HepG2 (cell line): ENCODE results near the gene PTGES3. TPM values are rescaled to one million over a fixed set of nuclear protein-coding genes. Genes with fewer than 3 reads are reported as not detected.

Experiments
- EEA1 ChIP-seq: sonication (generic); formaldehyde crosslinking; IDR thresholded peaks from 2 replicates; pipeline ENCODE4 v1.5.1; 2020; ENCODE audit warnings: mild to moderate bottlenecking, missing genetic modification reagents, borderline replicate concordance
- JUNB ChIP-seq: sonication (generic); formaldehyde crosslinking; IDR thresholded peaks from 2 replicates; pipeline ENCODE4 v1.8.0; 2022; ENCODE audit warnings: missing genetic modification reagents, mild to moderate bottlenecking, borderline replicate concordance
- JUND ChIP-seq: sonication (generic); formaldehyde crosslinking; IDR thresholded peaks from 2 replicates; pipeline ENCODE4 v1.8.0; 2022; ENCODE audit warnings: mild to moderate bottlenecking, missing genetic modification reagents
- RCOR2 ChIP-seq: IDR thresholded peaks from 2 replicates; pipeline ENCODE4 v1.6.1; 2016; ENCODE audit warnings: missing biosample characterization, missing genetic modification reagents
- SRSF1 ChIP-seq: fragments of 200-400 bp; formaldehyde crosslinking; optimal IDR thresholded peaks from 2 replicates; pipeline ENCODE3; 2017; ENCODE audit warnings: mild to moderate bottlenecking, low read depth, low read length, moderate library complexity
- SUZ12 ChIP-seq: fragments of 150-350 bp; IDR thresholded peaks from 2 replicates; pipeline ENCODE4 v1.6.1; 2014; ENCODE audit warnings: low read depth, low read length
- TCF7L2 ChIP-seq: IDR thresholded peaks from 2 replicates; pipeline ENCODE4 v1.6.1; 2011; ENCODE audit warnings: mild to moderate bottlenecking, low read depth, low read length, moderate library complexity
- ZNF160 ChIP-seq: sonication (generic); formaldehyde crosslinking; IDR thresholded peaks from 2 replicates; pipeline ENCODE4 v1.8.0; 2022; ENCODE audit warnings: mild to moderate bottlenecking, inconsistent platforms, missing genetic modification reagents
- ZNF350 ChIP-seq: sonication (generic); formaldehyde crosslinking; IDR thresholded peaks from 2 replicates; pipeline ENCODE4 v1.4.0; 2020; ENCODE audit warnings: mild to moderate bottlenecking, low read depth, missing genetic modification reagents, borderline replicate concordance
- ZNF367 ChIP-seq: sonication (generic); formaldehyde crosslinking; IDR thresholded peaks from 2 replicates; pipeline ENCODE4 v1.4.0; 2020; ENCODE audit warnings: missing genetic modification reagents, borderline replicate concordance
- ZNF431 ChIP-seq: sonication (generic); formaldehyde crosslinking; IDR thresholded peaks from 2 replicates; pipeline ENCODE4 v1.9.0; 2022; ENCODE audit warnings: missing genetic modification reagents, low read depth, mild to moderate bottlenecking, borderline replicate concordance
- polyA plus RNA-seq, 8 experiments: library from polyadenylated mRNA; depleted of rRNA in 3 of 8; stranded (reverse) in 7 of 8; unstranded in 1 of 8; fragments of >200 nt; fragmentation: Illumina TruSeq in 4 of 8; extraction: Trizol in 4 of 8; gene quantifications; 2 replicates each; pipeline versions ENCODE4 v1.2.1 to v1.2.3, GENCODE V29; 2011 to 2016; ENCODE audit warnings: low read depth in 4 of 8, missing spikeins in 1 of 8, mixed read lengths in 1 of 8; ENCODE audit not compliant: insufficient read depth in 1 of 8
- total RNA-seq, 5 experiments: library from RNA; depleted of rRNA; stranded (reverse); fragments of >200 nt; fragmentation: Illumina TruSeq; extraction: Trizol; gene quantifications; 2 replicates each; pipeline ENCODE4 v1.2.3, GENCODE V29; 2016; ENCODE audit warnings: low read depth in 1 of 5
- TF ChIP-seq, protein P1 (sequence below), 2 experiments: sonication (generic) in 1 of 2; formaldehyde crosslinking in 1 of 2; IDR thresholded peaks; 2 replicates each; pipeline versions ENCODE4 v1.6.1 to v1.9.0; 2014 to 2022; ENCODE audit warnings: antibody characterized with exemption in 1 of 2, borderline replicate concordance in 1 of 2, inconsistent platforms in 1 of 2, low read depth in 1 of 2, missing genetic modification reagents in 1 of 2
- TF ChIP-seq, protein P2 (sequence below): sonication (generic); formaldehyde crosslinking; IDR thresholded peaks from 2 replicates; pipeline ENCODE4 v1.5.1; 2020; ENCODE audit warnings: missing genetic modification reagents, mild to moderate bottlenecking, borderline replicate concordance
- TF ChIP-seq, protein P3 (sequence below): sonication (generic); formaldehyde crosslinking; IDR thresholded peaks from 2 replicates; pipeline ENCODE4 v1.4.0; 2020; ENCODE audit warnings: missing genetic modification reagents
- TF ChIP-seq, protein P4 (sequence below): sonication (generic); formaldehyde crosslinking; IDR thresholded peaks from 2 replicates; pipeline ENCODE4 v1.4.0; 2020; ENCODE audit warnings: mild to moderate bottlenecking, low read depth, missing genetic modification reagents
- TF ChIP-seq, protein P5 (sequence below): sonication (generic); formaldehyde crosslinking; IDR thresholded peaks from 2 replicates; pipeline ENCODE4 v1.4.0; 2020; ENCODE audit warnings: missing genetic modification reagents; ENCODE audit errors: not compliant biosample characterization

PTGES3 gene
- total and polyA plus RNA-seq, 2 of the 13 experiments (the other 11 are each of a cell fraction or from before 2014, with no cell fraction given), result 54.4 to 159 TPM

DNA sequence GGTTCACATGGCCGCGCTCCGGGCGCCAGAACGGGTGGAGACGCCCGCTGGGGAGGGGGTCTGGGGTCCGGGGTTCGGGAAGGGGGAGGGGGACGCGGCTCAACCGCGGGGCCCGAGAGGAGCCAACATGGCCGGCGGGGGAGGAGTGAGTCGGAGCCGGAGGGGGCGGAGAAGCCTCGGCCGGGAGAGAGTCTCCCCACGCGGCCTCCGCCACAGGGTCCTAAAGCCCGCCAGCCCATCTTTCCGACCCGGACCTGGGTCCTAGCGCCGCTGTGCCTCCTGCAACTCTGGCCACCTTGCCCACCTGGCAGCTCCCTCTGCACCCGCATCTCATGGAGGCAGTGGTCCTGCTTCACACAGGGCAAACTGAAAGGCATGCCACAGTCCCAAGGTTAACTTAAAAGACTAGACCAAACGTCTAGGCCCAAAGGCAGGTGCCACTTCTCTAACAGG is 57.9 kb downstream of the PTGES3 start, which contains the start of gene BAZ2A (continued):
- TF ChIP-seq, protein P1, sequence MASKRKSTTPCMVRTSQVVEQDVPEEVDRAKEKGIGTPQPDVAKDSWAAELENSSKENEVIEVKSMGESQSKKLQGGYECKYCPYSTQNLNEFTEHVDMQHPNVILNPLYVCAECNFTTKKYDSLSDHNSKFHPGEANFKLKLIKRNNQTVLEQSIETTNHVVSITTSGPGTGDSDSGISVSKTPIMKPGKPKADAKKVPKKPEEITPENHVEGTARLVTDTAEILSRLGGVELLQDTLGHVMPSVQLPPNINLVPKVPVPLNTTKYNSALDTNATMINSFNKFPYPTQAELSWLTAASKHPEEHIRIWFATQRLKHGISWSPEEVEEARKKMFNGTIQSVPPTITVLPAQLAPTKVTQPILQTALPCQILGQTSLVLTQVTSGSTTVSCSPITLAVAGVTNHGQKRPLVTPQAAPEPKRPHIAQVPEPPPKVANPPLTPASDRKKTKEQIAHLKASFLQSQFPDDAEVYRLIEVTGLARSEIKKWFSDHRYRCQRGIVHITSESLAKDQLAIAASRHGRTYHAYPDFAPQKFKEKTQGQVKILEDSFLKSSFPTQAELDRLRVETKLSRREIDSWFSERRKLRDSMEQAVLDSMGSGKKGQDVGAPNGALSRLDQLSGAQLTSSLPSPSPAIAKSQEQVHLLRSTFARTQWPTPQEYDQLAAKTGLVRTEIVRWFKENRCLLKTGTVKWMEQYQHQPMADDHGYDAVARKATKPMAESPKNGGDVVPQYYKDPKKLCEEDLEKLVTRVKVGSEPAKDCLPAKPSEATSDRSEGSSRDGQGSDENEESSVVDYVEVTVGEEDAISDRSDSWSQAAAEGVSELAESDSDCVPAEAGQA (IDR thresholded peaks at IDR 0.05; ENCODE audit: low read depth), result peak; percentile 71; the same call in 1 of the 2 replicates
- TF ChIP-seq, protein P1 (CRISPR knock-in tag; IDR thresholded peaks at IDR 0.05; ENCODE audit: borderline replicate concordance), result no peak
- peak; percentile 65; the same call in 1 of the 2 replicates for TF ChIP-seq ZNF350
- no peak for TF ChIP-seq JUNB (CRISPR knock-in tag)
- no peak for TF ChIP-seq EEA1
- no peak; the same call in 1 of the 2 replicates for TF ChIP-seq ZNF431
- TF ChIP-seq ZNF367, result no peak
- TF ChIP-seq, protein P2, sequence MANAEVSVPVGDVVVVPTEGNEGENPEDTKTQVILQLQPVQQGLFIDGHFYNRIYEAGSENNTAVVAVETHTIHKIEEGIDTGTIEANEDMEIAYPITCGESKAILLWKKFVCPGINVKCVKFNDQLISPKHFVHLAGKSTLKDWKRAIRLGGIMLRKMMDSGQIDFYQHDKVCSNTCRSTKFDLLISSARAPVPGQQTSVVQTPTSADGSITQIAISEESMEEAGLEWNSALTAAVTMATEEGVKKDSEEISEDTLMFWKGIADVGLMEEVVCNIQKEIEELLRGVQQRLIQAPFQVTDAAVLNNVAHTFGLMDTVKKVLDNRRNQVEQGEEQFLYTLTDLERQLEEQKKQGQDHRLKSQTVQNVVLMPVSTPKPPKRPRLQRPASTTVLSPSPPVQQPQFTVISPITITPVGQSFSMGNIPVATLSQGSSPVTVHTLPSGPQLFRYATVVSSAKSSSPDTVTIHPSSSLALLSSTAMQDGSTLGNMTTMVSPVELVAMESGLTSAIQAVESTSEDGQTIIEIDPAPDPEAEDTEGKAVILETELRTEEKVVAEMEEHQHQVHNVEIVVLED, result peak; percentile 49; the same call in 1 of the 2 replicates
- TF ChIP-seq SRSF1, result no peak
- TF ChIP-seq, protein P3, sequence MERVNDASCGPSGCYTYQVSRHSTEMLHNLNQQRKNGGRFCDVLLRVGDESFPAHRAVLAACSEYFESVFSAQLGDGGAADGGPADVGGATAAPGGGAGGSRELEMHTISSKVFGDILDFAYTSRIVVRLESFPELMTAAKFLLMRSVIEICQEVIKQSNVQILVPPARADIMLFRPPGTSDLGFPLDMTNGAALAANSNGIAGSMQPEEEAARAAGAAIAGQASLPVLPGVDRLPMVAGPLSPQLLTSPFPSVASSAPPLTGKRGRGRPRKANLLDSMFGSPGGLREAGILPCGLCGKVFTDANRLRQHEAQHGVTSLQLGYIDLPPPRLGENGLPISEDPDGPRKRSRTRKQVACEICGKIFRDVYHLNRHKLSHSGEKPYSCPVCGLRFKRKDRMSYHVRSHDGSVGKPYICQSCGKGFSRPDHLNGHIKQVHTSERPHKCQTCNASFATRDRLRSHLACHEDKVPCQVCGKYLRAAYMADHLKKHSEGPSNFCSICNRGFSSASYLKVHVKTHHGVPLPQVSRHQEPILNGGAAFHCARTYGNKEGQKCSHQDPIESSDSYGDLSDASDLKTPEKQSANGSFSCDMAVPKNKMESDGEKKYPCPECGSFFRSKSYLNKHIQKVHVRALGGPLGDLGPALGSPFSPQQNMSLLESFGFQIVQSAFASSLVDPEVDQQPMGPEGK (CRISPR knock-in tag), result peak; percentile 79
- TF ChIP-seq ZNF160 (CRISPR knock-in tag), result no peak
- no peak for TF ChIP-seq SUZ12
- TF ChIP-seq JUND (CRISPR knock-in tag), result no peak
- TF ChIP-seq TCF7L2, result no peak
- TF ChIP-seq, protein P4, sequence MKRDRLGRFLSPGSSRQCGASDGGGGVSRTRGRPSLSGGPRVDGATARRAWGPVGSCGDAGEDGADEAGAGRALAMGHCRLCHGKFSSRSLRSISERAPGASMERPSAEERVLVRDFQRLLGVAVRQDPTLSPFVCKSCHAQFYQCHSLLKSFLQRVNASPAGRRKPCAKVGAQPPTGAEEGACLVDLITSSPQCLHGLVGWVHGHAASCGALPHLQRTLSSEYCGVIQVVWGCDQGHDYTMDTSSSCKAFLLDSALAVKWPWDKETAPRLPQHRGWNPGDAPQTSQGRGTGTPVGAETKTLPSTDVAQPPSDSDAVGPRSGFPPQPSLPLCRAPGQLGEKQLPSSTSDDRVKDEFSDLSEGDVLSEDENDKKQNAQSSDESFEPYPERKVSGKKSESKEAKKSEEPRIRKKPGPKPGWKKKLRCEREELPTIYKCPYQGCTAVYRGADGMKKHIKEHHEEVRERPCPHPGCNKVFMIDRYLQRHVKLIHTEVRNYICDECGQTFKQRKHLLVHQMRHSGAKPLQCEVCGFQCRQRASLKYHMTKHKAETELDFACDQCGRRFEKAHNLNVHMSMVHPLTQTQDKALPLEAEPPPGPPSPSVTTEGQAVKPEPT (CRISPR knock-in tag), result no peak
- TF ChIP-seq, protein P5, sequence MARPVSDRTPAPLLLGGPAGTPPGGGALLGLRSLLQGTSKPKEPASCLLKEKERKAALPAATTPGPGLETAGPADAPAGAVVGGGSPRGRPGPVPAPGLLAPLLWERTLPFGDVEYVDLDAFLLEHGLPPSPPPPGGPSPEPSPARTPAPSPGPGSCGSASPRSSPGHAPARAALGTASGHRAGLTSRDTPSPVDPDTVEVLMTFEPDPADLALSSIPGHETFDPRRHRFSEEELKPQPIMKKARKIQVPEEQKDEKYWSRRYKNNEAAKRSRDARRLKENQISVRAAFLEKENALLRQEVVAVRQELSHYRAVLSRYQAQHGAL, result no peak
- TF ChIP-seq RCOR2, result peak; percentile 58; the same call in 1 of the 2 replicates
